ENCODE measurements around the gene MALRD1.

DNA sequence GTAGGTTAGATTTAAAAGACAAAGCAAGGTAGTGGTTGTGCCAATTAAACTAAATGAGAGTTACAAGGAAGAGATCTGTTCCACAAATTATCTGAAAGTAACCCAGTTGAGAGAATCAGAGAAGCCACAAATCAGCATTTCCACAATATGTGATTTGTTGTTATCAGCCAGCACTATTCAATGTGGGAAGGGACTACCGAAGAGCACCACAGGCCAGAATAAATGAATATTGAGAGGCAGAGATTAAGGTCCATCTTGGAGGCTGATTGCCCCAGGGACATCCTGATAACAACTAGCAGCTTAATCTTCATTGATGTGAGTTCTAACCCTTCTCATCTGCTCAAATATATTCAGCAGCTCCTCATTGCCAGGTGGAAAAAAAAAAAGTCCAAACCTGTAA, 367.6 kb downstream of the MALRD1 start:
- TF ChIP-seq EZH2 (IDR thresholded peaks at IDR 0.05; ENCODE audit: insufficient read depth, poor library complexity, severe bottlenecking), result no peak
- no peak for TF ChIP-seq EZH2phosphoT487 (IDR thresholded peaks at IDR 0.05; ENCODE audit: insufficient read depth, low read depth)

Data from GM23248 (cell line).